Transverse colon (tissue), 4 donors: ENCODE results near the gene SLC36A2. TPM values are rescaled to one million over a fixed set of nuclear protein-coding genes. Genes with fewer than 3 reads are reported as not detected.

Experiments used
- DNase-seq: peaks from one replicate; pipeline ENCODE4 v3.0.0-alpha.2; 2019
- H3K27ac ChIP-seq, 4 donors: fragments of 200-600 bp; sonication (generic); 2 replicates each; pipeline ENCODE4 v1.5.1; 2016 to 2018; ENCODE audit warnings: inconsistent platforms in 4 of 4
- H3K27me3 ChIP-seq: fragments of 200-600 bp; sonication (generic); 2 replicates; pipeline ENCODE4 v1.5.1; 2017; ENCODE audit warnings: inconsistent platforms
- H3K36me3 ChIP-seq, 4 donors: fragments of 200-600 bp; sonication (generic); 2 replicates each; pipeline ENCODE4 v1.5.1; 2017 to 2019; ENCODE audit warnings: inconsistent platforms in 4 of 4
- H3K4me1 ChIP-seq, 4 donors: fragments of 200-600 bp; sonication (generic); 2 replicates each; pipeline ENCODE4 v1.5.1; 2017 to 2020; ENCODE audit warnings: inconsistent platforms in 4 of 4
- H3K4me3 ChIP-seq, 4 donors: fragments of 200-600 bp; sonication (generic); 1 replicate in 1 of 4; 2 replicates in 3 of 4; pipeline versions ENCODE4 v1.5.1 to v1.6.1; 2017 to 2019; ENCODE audit warnings: inconsistent platforms in 4 of 4
- H3K9me3 ChIP-seq, 2 donors: fragments of 200-600 bp; sonication (generic); 2 replicates each; pipeline ENCODE4 v1.5.1; 2017 to 2019; ENCODE audit warnings: inconsistent platforms in 2 of 2
- CTCF ChIP-seq, 5 experiments: fragments of 200-600 bp in 3 of 5; fragments of 450-650 bp in 2 of 5; sonication (generic) in 3 of 5; IDR thresholded peaks; 1 replicate in 2 of 5; 2 replicates in 3 of 5; pipeline ENCODE4 v1.5.1; 2016 to 2017; ENCODE audit warnings: antibody characterized with exemption in 5 of 5, inconsistent platforms in 3 of 5, mild to moderate bottlenecking in 2 of 5, moderate library complexity in 1 of 5
- EP300 ChIP-seq: sonication (generic); formaldehyde crosslinking; IDR thresholded peaks from one replicate; pipeline ENCODE4 v1.6.1; 2017; ENCODE audit warnings: antibody characterized with exemption, low read depth
- POLR2A ChIP-seq: fragments of 450-650 bp; IDR thresholded peaks from one replicate; pipeline ENCODE4 v1.6.1; 2016; ENCODE audit warnings: antibody characterized with exemption, mild to moderate bottlenecking, moderate library complexity
- POLR2AphosphoS5 ChIP-seq, 3 donors: sonication (generic); formaldehyde crosslinking; IDR thresholded peaks; one replicate each; pipeline ENCODE4 v1.6.1; 2016; ENCODE audit warnings: antibody characterized with exemption in 3 of 3
- WGBS, 2 donors: methylation state at CpG; one replicate each; pipeline ENCODE4 v1.1.5; 2018; ENCODE audit warnings: low coverage in 1 of 2; 5-methylcytosine and 5-hydroxymethylcytosine counted together
- in situ Hi-C, 4 donors: fragments of 200-750 bp; cut with MboI; loops; one replicate each; pipeline versions ENCODE4 v1.15.0 to v1.15.1; 2017; ENCODE audit warnings: low sequenced_read_pairs in 3 of 4, low pct_ligation_motif_present in 1 of 4, low pct_unique_long_range_greater_than_20kb in 1 of 4
- intact Hi-C: fragments of 100-400 bp; cut with DNase I; formaldehyde crosslinking; loops from one replicate; pipeline ENCODE4 v1.15.1; 2023; ENCODE audit warnings: low total_unique reads
- total RNA-seq, 4 donors: library from RNA; depleted of rRNA; stranded (reverse); fragments of >200 nt; gene quantifications; one replicate each; pipeline ENCODE4 v1.1.0, GENCODE V29; 2016

Gene SLC36A2
- total RNA-seq, 4 donors from 2014 or later, result not detected

GRCh38 chr5:151296974-151297373 lies 50.4 kb downstream of the SLC36A2 start:
- Histone ChIP-seq H3K27ac (no peak overlapping the region), H3K9me3 (no peaks in the 10 kb centered on the region), H3K4me3 (no peak overlapping the region), H3K36me3 (no peaks in the 10 kb centered on the region), H3K4me1 (no peaks in the 10 kb centered on the region), H3K27me3 (peaks cover 3% of the 10 kb centered on the region)
- TF ChIP-seq CTCF (IDR thresholded peaks at IDR 0.05) (no peak), EP300 (no peak), POLR2AphosphoS5 (IDR thresholded peaks at IDR 0.05) (no peak)
- in situ Hi-C loops (no loop called here), intact Hi-C loops (no loop called here)
- no peak for DNase-seq
- WGBS, 2 donors, result 57 to 80% methylated on average over 2 of the region's 2 CpGs

GRCh38 chr5:151296478-151296830 lies 50.9 kb downstream of the SLC36A2 start:
- in situ Hi-C loops, result no loop called here
- WGBS, 2 donors, result 56 to 100% methylated on average over 1 of the region's 1 CpG

GRCh38 chr5:151295791-151296477 lies 51.4 kb downstream of the SLC36A2 start:
- 50 to 67% methylated on average over 2 to 7 of the region's 7 CpGs for WGBS, 2 donors
- Histone ChIP-seq H3K27ac (no peak overlapping the region), H3K4me3 (no peak overlapping the region), H3K4me1 (no peaks in the 10 kb centered on the region), H3K27me3 (peaks cover 3% of the 10 kb centered on the region), H3K9me3 (no peaks in the 10 kb centered on the region), H3K36me3 (no peaks in the 10 kb centered on the region)
- TF ChIP-seq EP300, result no peak
- intact Hi-C loops, result no loop called here
- no peak for DNase-seq
- in situ Hi-C loops, result no loop called here

More at GRCh38 chr5:151296478-151296830, 50.9 kb downstream of the SLC36A2 start:
- intact Hi-C loops, result no loop called here
- H3K9me3 ChIP-seq, result no peaks in the 10 kb centered on the region
- no peaks in the 10 kb centered on the region for H3K4me1 ChIP-seq
- H3K36me3 ChIP-seq, result no peaks in the 10 kb centered on the region
- H3K27me3 ChIP-seq, result peaks cover 3% of the 10 kb centered on the region
- TF ChIP-seq EP300, result no peak
- H3K27ac ChIP-seq, result no peak overlapping the region
- DNase-seq, result no peak
- no peak overlapping the region for H3K4me3 ChIP-seq

- Histone ChIP-seq H3K27me3 (peaks cover 3% of the 10 kb centered on the region), H3K27ac (no peak overlapping the region), H3K4me3 (no peak overlapping the region), H3K36me3 (no peaks in the 10 kb centered on the region), H3K4me1 (no peaks in the 10 kb centered on the region), H3K9me3 (no peaks in the 10 kb centered on the region)
- TF ChIP-seq EP300 (no peak), CTCF (IDR thresholded peaks at IDR 0.05) (no peak), POLR2AphosphoS5 (IDR thresholded peaks at IDR 0.05) (no peak), POLR2A (no peak)
- intact Hi-C loops (no loop called here), in situ Hi-C loops (no loop called here)
- WGBS, 2 donors, result 57 to 62% methylated on average over 5 of the region's 5 CpGs
- no peak for DNase-seq
Measured at GRCh38 chr5:151295138-151295537, 52.2 kb downstream of the SLC36A2 start.

- intact Hi-C loops, result no loop called here
- in situ Hi-C loops, result no loop called here
- WGBS, 2 donors, result 62% methylated on average over 4 of the region's 4 CpGs; no CpG with 5 or more reads in 1 of the 2 donors
- H3K4me1 ChIP-seq, result no peaks in the 10 kb centered on the region
- H3K27me3 ChIP-seq, result no peaks in the 10 kb centered on the region
- no peaks in the 10 kb centered on the region for H3K9me3 ChIP-seq
- no peak overlapping the region for H3K4me3 ChIP-seq
- no peaks in the 10 kb centered on the region for H3K36me3 ChIP-seq
- no peak overlapping the region for H3K27ac ChIP-seq
- no peak for DNase-seq
- TF ChIP-seq CTCF (IDR thresholded peaks at IDR 0.05) (no peak), POLR2A (no peak), POLR2AphosphoS5 (IDR thresholded peaks at IDR 0.05) (no peak), EP300 (no peak)
Measured at GRCh38 chr5:151293624-151294023, 53.7 kb downstream of the SLC36A2 start.
